OCI-LY7 (cell line): ENCODE data around the gene GLB1L2. TPM values are rescaled to one million over a fixed set of nuclear protein-coding genes. Genes with fewer than 3 reads are reported as not detected.

Experiments used
- BruUV-seq: library from RNA; stranded (reverse); fragments of 400-500 nt; replicated peaks from 2 replicates; lab custom pipeline; 2021; lab: Mats Ljungman, UMichigan
- CTCF ChIA-PET: fragments of 300-600 bp; sonication (Branson Sonifier 250); formaldehyde crosslinking; loops from one replicate; lab custom pipeline; 2022; ENCODE audit warnings: antibody characterized with exemption; ENCODE audit not compliant: unreplicated experiment; lab: Charles Lee
- POLR2A ChIA-PET: fragments of 300-600 bp; sonication (Branson Sonifier 250); formaldehyde crosslinking; loops from one replicate; lab custom pipeline; 2022; ENCODE audit warnings: antibody characterized with exemption; lab: Charles Lee
- DNase-seq: peaks from one replicate; pipeline ENCODE4 v3.0.0-alpha.2; 2015; ENCODE audit warnings: low spot score
- H2AFZ ChIP-seq: fragments of 200-600 bp; sonication (generic), shearing (Covaris generic); 2 replicates; pipeline ENCODE4 v1.6.1; 2014; ENCODE audit warnings: mild to moderate bottlenecking, antibody characterized with exemption, low read length, moderate library complexity
- H3K27ac ChIP-seq: fragments of 200-600 bp; sonication (generic); 2 replicates; pipeline ENCODE4 v1.5.1; 2014; ENCODE audit warnings: mixed run types, low read depth, mild to moderate bottlenecking, moderate library complexity, low read length, inconsistent platforms; ENCODE audit not compliant: poor library complexity, severe bottlenecking
- H3K36me3 ChIP-seq: fragments of 200-600 bp; sonication (generic); 2 replicates; pipeline ENCODE4 v1.6.1; 2014; ENCODE audit warnings: mild to moderate bottlenecking, antibody characterized with exemption, low read length, moderate library complexity, mixed read lengths; ENCODE audit not compliant: insufficient read depth
- H3K4me1 ChIP-seq: fragments of 200-600 bp; sonication (generic); 2 replicates; pipeline ENCODE4 v1.5.1; 2014; ENCODE audit warnings: mild to moderate bottlenecking, low read length; ENCODE audit not compliant: insufficient read depth, poor library complexity, severe bottlenecking
- H3K4me2 ChIP-seq: fragments of 200-600 bp; sonication (generic); 2 replicates; pipeline ENCODE4 v1.6.1; 2014; ENCODE audit warnings: mild to moderate bottlenecking, low read length
- H3K4me3 ChIP-seq: fragments of 200-600 bp; sonication (generic); 2 replicates; pipeline ENCODE4 v1.5.1; 2014; ENCODE audit warnings: mild to moderate bottlenecking, low read depth, low read length; ENCODE audit not compliant: poor library complexity, severe bottlenecking
- H3K79me2 ChIP-seq: fragments of 200-600 bp; sonication (generic); 2 replicates; pipeline ENCODE4 v1.6.1; 2016; ENCODE audit warnings: low read depth, mild to moderate bottlenecking, low read length, moderate library complexity, mixed read lengths; ENCODE audit not compliant: insufficient read depth
- H3K9me2 ChIP-seq: fragments of 200-600 bp; sonication (generic); 2 replicates; pipeline ENCODE4 v1.6.1; 2016; ENCODE audit warnings: mild to moderate bottlenecking, low read length, mixed read lengths; ENCODE audit not compliant: insufficient read depth
- H3K9me3 ChIP-seq: fragments of 200-600 bp; sonication (generic); 2 replicates; pipeline ENCODE4 v1.6.1; 2014; ENCODE audit warnings: mild to moderate bottlenecking, mixed run types, low read length, mixed read lengths
- H4K20me1 ChIP-seq: fragments of 200-600 bp; sonication (generic); 2 replicates; pipeline ENCODE4 v1.6.1; 2014; ENCODE audit warnings: mild to moderate bottlenecking, antibody characterized with exemption, low read length, moderate library complexity, mixed read lengths; ENCODE audit not compliant: insufficient read depth
- EZH2phosphoT487 ChIP-seq: fragments of 200-600 bp; sonication (generic); IDR thresholded peaks from 2 replicates; pipeline ENCODE4 v1.6.1; 2018; ENCODE audit warnings: low read depth, borderline replicate concordance, mild to moderate bottlenecking, mixed run types, antibody characterized with exemption, low read length, moderate library complexity, mixed read lengths
- intact Hi-C: fragments of 100-400 bp; cut with micrococcal nuclease; formaldehyde crosslinking; loops from one replicate; pipeline ENCODE4 v1.10.0; 2022; ENCODE audit not compliant: unreplicated experiment
- total RNA-seq, 2 experiments: library from RNA; depleted of rRNA in 1 of 2; stranded (reverse); fragments of >200 nt in 1 of 2; shearing (Covaris generic) in 1 of 2; gene quantifications; 2 replicates each; pipeline ENCODE4 v1.2.3, GENCODE V29; 2014 to 2022
- TF ChIP-seq, protein P1 (sequence below): fragments of 200-600 bp; sonication (generic); conservative IDR thresholded peaks from 2 replicates; pipeline ENCODE4 v1.5.1; 2014; ENCODE audit warnings: mild to moderate bottlenecking, antibody characterized with exemption, low read length, moderate library complexity, mixed read lengths

The GLB1L2 gene
- total RNA-seq, 2 experiments from 2014 or later: not detected

- Histone ChIP-seq H2AFZ (no peak overlapping the region), H3K4me1 (no peaks in the 10 kb centered on the region), H3K4me2 (no peak overlapping the region), H3K27ac (no peak overlapping the region), H3K9me2 (no peaks in the 10 kb centered on the region), H4K20me1 (no peaks in the 10 kb centered on the region), H3K36me3 (no peaks in the 10 kb centered on the region), H3K9me3 (no peaks in the 10 kb centered on the region), H3K4me3 (no peak overlapping the region), H3K79me2 (no peaks in the 10 kb centered on the region)
- CTCF ChIA-PET: no interaction called here
- DNase-seq: no peak
- BruUV-seq: no TSS peak
- intact Hi-C loops: no loop called here
- TF ChIP-seq, protein P1, sequence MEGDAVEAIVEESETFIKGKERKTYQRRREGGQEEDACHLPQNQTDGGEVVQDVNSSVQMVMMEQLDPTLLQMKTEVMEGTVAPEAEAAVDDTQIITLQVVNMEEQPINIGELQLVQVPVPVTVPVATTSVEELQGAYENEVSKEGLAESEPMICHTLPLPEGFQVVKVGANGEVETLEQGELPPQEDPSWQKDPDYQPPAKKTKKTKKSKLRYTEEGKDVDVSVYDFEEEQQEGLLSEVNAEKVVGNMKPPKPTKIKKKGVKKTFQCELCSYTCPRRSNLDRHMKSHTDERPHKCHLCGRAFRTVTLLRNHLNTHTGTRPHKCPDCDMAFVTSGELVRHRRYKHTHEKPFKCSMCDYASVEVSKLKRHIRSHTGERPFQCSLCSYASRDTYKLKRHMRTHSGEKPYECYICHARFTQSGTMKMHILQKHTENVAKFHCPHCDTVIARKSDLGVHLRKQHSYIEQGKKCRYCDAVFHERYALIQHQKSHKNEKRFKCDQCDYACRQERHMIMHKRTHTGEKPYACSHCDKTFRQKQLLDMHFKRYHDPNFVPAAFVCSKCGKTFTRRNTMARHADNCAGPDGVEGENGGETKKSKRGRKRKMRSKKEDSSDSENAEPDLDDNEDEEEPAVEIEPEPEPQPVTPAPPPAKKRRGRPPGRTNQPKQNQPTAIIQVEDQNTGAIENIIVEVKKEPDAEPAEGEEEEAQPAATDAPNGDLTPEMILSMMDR: no peak
- no peak for TF ChIP-seq EZH2phosphoT487
- POLR2A ChIA-PET: no interaction called here
These were observed 39.8 kb downstream of the GLB1L2 start for GRCh38 chr11:134371436-134372185.

- no peaks in the 10 kb centered on the region for H4K20me1 ChIP-seq
- H3K79me2 ChIP-seq: no peaks in the 10 kb centered on the region
- DNase-seq: no peak
- H2AFZ ChIP-seq: no peak overlapping the region
- intact Hi-C loops: no loop called here
- ChIA-PET POLR2A (no interaction called here), CTCF (no interaction called here)
- no TSS peak for BruUV-seq
- H3K4me3 ChIP-seq: no peak overlapping the region
- H3K4me2 ChIP-seq: no peak overlapping the region
- TF ChIP-seq, protein P1: no peak
- no peak for TF ChIP-seq EZH2phosphoT487
- no peaks in the 10 kb centered on the region for H3K4me1 ChIP-seq
- no peak overlapping the region for H3K27ac ChIP-seq
- H3K36me3 ChIP-seq: no peaks in the 10 kb centered on the region
- H3K9me3 ChIP-seq: no peaks in the 10 kb centered on the region
- H3K9me2 ChIP-seq: no peaks in the 10 kb centered on the region
These were observed 40.7 kb downstream of the GLB1L2 start for GRCh38 chr11:134372536-134372935.

DNA sequence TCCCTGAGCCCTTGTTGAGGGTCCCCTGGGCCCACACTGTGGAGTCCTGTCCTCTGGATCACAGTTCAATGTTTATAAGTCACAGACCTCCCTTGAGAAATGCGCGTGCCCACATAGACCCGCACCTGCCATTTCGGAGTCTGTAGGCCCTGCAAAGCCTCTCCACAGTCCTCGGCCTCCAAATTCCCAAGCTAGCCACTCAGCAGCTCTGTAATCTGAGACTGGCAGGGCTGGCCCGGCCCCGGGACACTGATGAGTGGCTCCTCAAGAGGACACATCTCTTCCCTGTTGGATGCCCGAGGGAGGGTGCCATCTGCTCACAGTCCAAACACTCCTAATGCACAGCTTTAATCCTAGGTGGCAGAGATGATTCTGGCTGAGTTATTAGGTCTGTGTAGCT lies 41.2 kb downstream of the GLB1L2 start:
- Histone ChIP-seq H3K9me3 (no peaks in the 10 kb centered on the region), H3K79me2 (no peaks in the 10 kb centered on the region), H2AFZ (no peak overlapping the region), H3K4me2 (no peak overlapping the region), H3K4me1 (no peaks in the 10 kb centered on the region), H3K9me2 (no peaks in the 10 kb centered on the region), H3K36me3 (no peaks in the 10 kb centered on the region), H4K20me1 (no peaks in the 10 kb centered on the region), H3K4me3 (no peak overlapping the region), H3K27ac (no peak overlapping the region)
- BruUV-seq: no TSS peak
- CTCF ChIA-PET: no interaction called here
- intact Hi-C loops: no loop called here
- no peak for DNase-seq
- POLR2A ChIA-PET: no interaction called here
- no peak for TF ChIP-seq EZH2phosphoT487
- TF ChIP-seq, protein P1: no peak
